Uterus (tissue), 4 donors: ENCODE measurements around the gene RAP1B. TPM values are rescaled to one million over a fixed set of nuclear protein-coding genes. Genes with fewer than 3 reads are reported as not detected.
A peak's percentile ranks its signal among the peaks of the same experiment; 100 is the strongest.

Source experiments
- DNase-seq, 2 donors: peaks; one replicate each; pipeline ENCODE4 v3.0.0-alpha.2; 2019 to 2020
- H3K27ac ChIP-seq, 2 donors: fragments of 200-600 bp; sonication (generic); 1 replicate in 1 of 2; 2 replicates in 1 of 2; pipeline ENCODE4 v1.5.1; 2016 to 2018
- H3K27me3 ChIP-seq, 2 donors: fragments of 200-600 bp; sonication (generic); one replicate each; pipeline ENCODE4 v1.5.1; 2018 to 2019; ENCODE audit warnings: control low read depth in 1 of 2
- H3K36me3 ChIP-seq, 2 donors: fragments of 200-600 bp; sonication (generic); one replicate each; pipeline ENCODE4 v1.5.1; 2019; ENCODE audit warnings: control low read depth in 1 of 2
- H3K4me1 ChIP-seq, 2 donors: fragments of 200-600 bp; sonication (generic); one replicate each; pipeline ENCODE4 v1.5.1; 2018 to 2019; ENCODE audit warnings: control low read depth in 1 of 2
- H3K4me3 ChIP-seq, 2 donors: fragments of 200-600 bp; sonication (generic); 1 replicate in 1 of 2; 2 replicates in 1 of 2; pipeline ENCODE4 v1.5.1; 2018 to 2019; ENCODE audit warnings: mild to moderate bottlenecking in 1 of 2
- H3K9me3 ChIP-seq, 2 donors: fragments of 200-600 bp; sonication (generic); one replicate each; pipeline ENCODE4 v1.5.1; 2019; ENCODE audit warnings: control low read depth in 1 of 2
- CTCF ChIP-seq, 4 experiments: fragments of 200-600 bp in 2 of 4; fragments of 450-650 bp in 2 of 4; sonication (generic) in 2 of 4; IDR thresholded peaks; one replicate each; pipeline ENCODE4 v1.5.1; 2016 to 2019; ENCODE audit warnings: antibody characterized with exemption in 4 of 4, mild to moderate bottlenecking in 2 of 4, moderate library complexity in 1 of 4
- POLR2A ChIP-seq, 2 donors: fragments of 450-650 bp; IDR thresholded peaks; one replicate each; pipeline ENCODE4 v1.6.1; 2016; ENCODE audit warnings: antibody characterized with exemption in 2 of 2, mild to moderate bottlenecking in 1 of 2, moderate library complexity in 1 of 2
- intact Hi-C: fragments of 100-400 bp; cut with DNase I; formaldehyde crosslinking; loops from one replicate; pipeline ENCODE4 v1.15.1; 2023; ENCODE audit warnings: low total_unique reads
- total RNA-seq, 4 donors: library from RNA; depleted of rRNA in 3 of 4; stranded (reverse); fragments of >200 nt in 3 of 4; gene quantifications; one replicate each; pipeline versions ENCODE4 v1.1.0 to v1.2.4, GENCODE V29; 2014 to 2023
- donor health status: DM: yes; HTN: yes; CAD: no.

RAP1B gene
- total RNA-seq, 4 donors from 2014 or later = 166 to 257 (median 214) TPM

GRCh38 chr12:68647507-68647906, 36.8 kb downstream of the RAP1B start:
- TF ChIP-seq CTCF (IDR thresholded peaks at IDR 0.05) (no peak), POLR2A (IDR thresholded peaks at IDR 0.05) (no peak)
- intact Hi-C loops = no loop called here
- Histone ChIP-seq H3K27me3 (no peaks in the 10 kb centered on the region), H3K4me1 (peaks cover 0 to 4% of the 10 kb centered on the region in 2 donors), H3K4me3 (no peak overlapping the region), H3K9me3 (no peaks in the 10 kb centered on the region), H3K27ac (no peak overlapping the region), H3K36me3 (no peaks in the 10 kb centered on the region)
- no peak for DNase-seq

GRCh38 chr12:68648179-68648578, 37.5 kb downstream of the RAP1B start:
- H3K4me3 ChIP-seq = no peak overlapping the region
- no peaks in the 10 kb centered on the region for H3K9me3 ChIP-seq
- no peak overlapping the region for H3K27ac ChIP-seq
- intact Hi-C loops = no loop called here
- no peak for DNase-seq
- TF ChIP-seq CTCF (IDR thresholded peaks at IDR 0.05) (no peak), POLR2A (IDR thresholded peaks at IDR 0.05) (no peak)
- H3K4me1 ChIP-seq = peaks cover 0 to 4% of the 10 kb centered on the region in 2 donors
- H3K27me3 ChIP-seq = no peaks in the 10 kb centered on the region
- no peaks in the 10 kb centered on the region for H3K36me3 ChIP-seq

- Histone ChIP-seq H3K36me3 (no peaks in the 10 kb centered on the region), H3K4me1 (no peaks in the 10 kb centered on the region), H3K4me3 (no peak overlapping the region), H3K27me3 (no peaks in the 10 kb centered on the region), H3K9me3 (no peaks in the 10 kb centered on the region), H3K27ac (peak overlapping the region in 1 of 2 donors; percentile 24)
- TF ChIP-seq CTCF (IDR thresholded peaks at IDR 0.05) = no peak
- no peak for TF ChIP-seq POLR2A (IDR thresholded peaks at IDR 0.05)
- DNase-seq = no peak
- intact Hi-C loops = no loop called here
These were observed 54.4 kb downstream of the RAP1B start for GRCh38 chr12:68665016-68665569.

- intact Hi-C loops = no loop called here
- Histone ChIP-seq H3K4me3 (no peak overlapping the region), H3K36me3 (no peaks in the 10 kb centered on the region), H3K27me3 (no peaks in the 10 kb centered on the region), H3K4me1 (no peaks in the 10 kb centered on the region), H3K27ac (no peak overlapping the region), H3K9me3 (no peaks in the 10 kb centered on the region)
- DNase-seq = no peak
- TF ChIP-seq POLR2A (IDR thresholded peaks at IDR 0.05) (no peak), CTCF (IDR thresholded peaks at IDR 0.05) (no peak)
These were observed 56.6 kb downstream of the RAP1B start for GRCh38 chr12:68667291-68667690.

- H3K4me3 ChIP-seq = no peak overlapping the region
- H3K36me3 ChIP-seq = no peaks in the 10 kb centered on the region
- intact Hi-C loops = no loop called here
- H3K27me3 ChIP-seq = no peaks in the 10 kb centered on the region
- H3K9me3 ChIP-seq = no peaks in the 10 kb centered on the region
- DNase-seq = no peak
- H3K27ac ChIP-seq = peak overlapping the region in 1 of 2 donors; percentile 31
- H3K4me1 ChIP-seq = no peaks in the 10 kb centered on the region
- TF ChIP-seq CTCF (IDR thresholded peaks at IDR 0.05) (no peak), POLR2A (IDR thresholded peaks at IDR 0.05) (no peak)
These were observed 57.2 kb downstream of the RAP1B start for GRCh38 chr12:68667896-68668295.
